Naive thymus-derived CD4-positive, alpha-beta T cell (primary cell): ENCODE results near the gene PHLPP2. TPM values are rescaled to one million over a fixed set of nuclear protein-coding genes. Genes with fewer than 3 reads are reported as not detected.

Experiments used
- ATAC-seq: fragments of 150-1000 bp; cut with Tn5 transposase; 2 replicates; pipeline ENCODE4 v1.10.0; 2021; ENCODE audit warnings: mild to moderate bottlenecking, moderate library complexity
- CTCF ChIA-PET: fragments of 350-600 bp; sonication (Branson Sonifier 250); formaldehyde crosslinking; loops from one replicate; lab custom pipeline; 2021; ENCODE audit warnings: antibody characterized with exemption; lab: Charles Lee
- POLR2A ChIA-PET: fragments of 350-600 bp; sonication (Branson Sonifier 250); formaldehyde crosslinking; loops from one replicate; lab custom pipeline; 2021; ENCODE audit warnings: antibody characterized with exemption, inconsistent platforms; lab: Charles Lee
- DNase-seq, 9 donors: peaks; one replicate each; pipeline versions ENCODE4 v3.0.0 to v3.0.0-alpha.2; 2020 to 2022; ENCODE audit warnings: mixed read lengths in 1 of 9
- H3K27ac ChIP-seq: one replicate; pipeline ENCODE4 v1.7.0; 2013; ENCODE audit warnings: mild to moderate bottlenecking, low read depth, low read length, moderate library complexity
- H3K27me3 ChIP-seq, 2 donors: one replicate each; pipeline ENCODE4 v1.7.0; 2013; ENCODE audit warnings: low read length in 2 of 2, mild to moderate bottlenecking in 2 of 2, moderate library complexity in 2 of 2; ENCODE audit not compliant: control insufficient read depth in 2 of 2, insufficient read depth in 2 of 2
- H3K36me3 ChIP-seq, 3 experiments: 1 replicate in 2 of 3; 2 replicates in 1 of 3; pipeline ENCODE4 v1.7.0; 2013; ENCODE audit warnings: low read length in 3 of 3, mild to moderate bottlenecking in 3 of 3, moderate library complexity in 1 of 3; ENCODE audit not compliant: insufficient read depth in 3 of 3, control insufficient read depth in 2 of 3
- H3K4me1 ChIP-seq, 2 donors: one replicate each; pipeline ENCODE4 v1.7.0; 2013; ENCODE audit warnings: low read length in 2 of 2, mild to moderate bottlenecking in 2 of 2, moderate library complexity in 1 of 2; ENCODE audit not compliant: control insufficient read depth in 2 of 2, insufficient read depth in 2 of 2
- H3K4me3 ChIP-seq: 2 replicates; pipeline ENCODE4 v1.7.0; 2013; ENCODE audit warnings: mild to moderate bottlenecking, low read length
- H3K9me3 ChIP-seq, 3 experiments: 1 replicate in 2 of 3; 2 replicates in 1 of 3; pipeline ENCODE4 v1.7.0; 2013; ENCODE audit warnings: low read length in 3 of 3; ENCODE audit not compliant: control insufficient read depth in 2 of 3
- H3K27ac Mint-ChIP-seq, 9 donors: one replicate each; pipeline ENCODE4 v1.8.0; 2020 to 2022; ENCODE audit warnings: mixed read lengths in 9 of 9, mild to moderate bottlenecking in 8 of 9, moderate library complexity in 5 of 9, inconsistent platforms in 2 of 9
- H3K27me3 Mint-ChIP-seq, 5 donors: one replicate each; pipeline ENCODE4 v1.8.0; 2021 to 2022; ENCODE audit warnings: mixed read lengths in 5 of 5, mild to moderate bottlenecking in 1 of 5
- H3K36me3 Mint-ChIP-seq, 5 donors: one replicate each; pipeline ENCODE4 v1.8.0; 2020 to 2022; ENCODE audit warnings: mixed read lengths in 5 of 5, mild to moderate bottlenecking in 3 of 5, inconsistent platforms in 1 of 5
- H3K4me1 Mint-ChIP-seq, 7 donors: one replicate each; pipeline ENCODE4 v1.8.0; 2020 to 2022; ENCODE audit warnings: mixed read lengths in 7 of 7, mild to moderate bottlenecking in 3 of 7, inconsistent platforms in 1 of 7
- H3K4me3 Mint-ChIP-seq, 10 donors: one replicate each; pipeline ENCODE4 v1.8.0; 2020 to 2022; ENCODE audit warnings: mild to moderate bottlenecking in 10 of 10, mixed read lengths in 10 of 10, moderate library complexity in 6 of 10, inconsistent platforms in 2 of 10
- H3K9me3 Mint-ChIP-seq, 11 donors: one replicate each; pipeline ENCODE4 v1.8.0; 2020 to 2022; ENCODE audit warnings: mixed read lengths in 11 of 11, mild to moderate bottlenecking in 4 of 11, inconsistent platforms in 1 of 11, moderate library complexity in 1 of 11
- intact Hi-C, 2 donors: fragments of 100-400 bp; cut with micrococcal nuclease; formaldehyde crosslinking; loops; one replicate each; pipeline ENCODE4 v1.15.1; 2023
- polyA plus RNA-seq, 2 donors: library from polyadenylated mRNA; unstranded; fragments of 300-500 nt; fragmentation: Illumina TruSeq; gene quantifications; one replicate each; pipeline ENCODE4 v1.2.3, GENCODE V29; 2021
- total RNA-seq, 6 experiments: library from RNA in 5 of 6; stranded (reverse) in 5 of 6; gene quantifications; 1 replicate in 5 of 6; 2 replicates in 1 of 6; pipeline ENCODE4 v1.2.3 and lab custom pipeline; 2021 to 2026

PHLPP2 gene
- total and polyA plus RNA-seq, 7 experiments from 2014 or later, result 1.5 to 10.6 (median 6.9) TPM

DNA sequence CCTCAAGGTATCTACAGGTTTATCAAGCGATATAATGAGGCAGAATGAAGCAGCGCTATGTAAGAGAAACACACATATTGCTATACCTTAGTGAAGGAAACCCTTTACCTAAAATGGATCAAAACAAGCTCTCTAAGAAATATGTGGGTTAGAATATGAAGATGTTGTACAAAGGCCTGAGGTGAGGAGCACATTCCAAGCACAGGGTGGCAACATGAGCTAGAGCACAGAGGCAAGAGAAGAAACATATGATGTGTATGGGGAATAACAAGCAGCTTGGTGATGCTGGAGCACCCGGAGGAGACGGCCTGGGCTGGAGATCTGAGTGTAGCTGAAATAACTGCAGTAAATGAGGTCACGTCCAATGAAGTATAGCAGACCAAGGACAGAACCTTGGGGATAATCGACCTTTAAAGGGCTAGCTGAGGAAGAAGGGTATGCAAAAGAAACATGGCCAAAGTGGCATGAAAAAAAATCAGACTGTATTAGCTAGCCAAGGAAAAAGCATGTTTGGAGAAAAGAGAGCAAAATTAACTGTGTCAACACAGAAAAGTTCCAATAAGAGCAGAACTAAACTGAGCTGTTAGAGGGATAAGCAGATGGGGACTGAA is 54.5 kb downstream of the PHLPP2 start:
- POLR2A ChIA-PET, result interaction anchor here (0.6 kb wide), 1 partner anchor 18 kb away, joined by 3 read pairs; no protein-coding TSS in a partner anchor
- no peak overlapping the region for H3K27ac Mint-ChIP-seq

DNA sequence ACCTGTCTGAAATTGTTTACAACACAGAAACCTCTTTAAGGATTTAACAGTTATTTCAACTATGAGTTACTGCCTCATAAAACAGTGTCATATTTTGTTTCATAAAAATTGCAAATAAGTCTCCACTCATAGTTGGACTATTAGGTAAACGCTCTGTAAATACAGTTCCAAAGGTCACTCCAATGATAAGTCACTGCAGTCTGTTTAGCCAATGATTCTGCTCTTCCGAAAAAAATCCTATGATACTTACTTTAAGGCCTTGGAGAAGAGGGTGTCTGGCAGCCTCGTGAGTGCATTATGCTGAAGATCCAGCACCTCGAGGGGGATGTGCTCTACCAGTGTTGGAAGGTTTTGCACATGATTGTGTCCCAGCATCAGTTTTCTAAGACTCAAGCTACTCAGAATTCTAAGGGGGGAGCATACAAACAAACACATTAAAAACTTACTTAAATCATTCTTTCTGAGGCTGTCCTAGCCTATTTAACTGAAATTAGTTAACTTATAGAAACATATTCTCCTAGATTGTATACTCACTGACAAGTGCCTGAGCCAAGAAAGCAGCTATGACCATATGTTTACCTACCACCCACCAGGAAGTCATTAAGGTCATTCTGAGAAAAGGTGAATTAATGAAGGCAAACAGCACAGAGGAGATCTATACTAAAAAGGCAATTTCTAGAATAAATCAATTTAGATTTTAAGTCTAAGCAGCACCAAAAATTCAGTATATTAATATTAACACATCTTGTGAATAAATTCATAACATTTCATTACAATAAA is 57.4 kb downstream of the PHLPP2 start:
- POLR2A ChIA-PET, result no interaction called here
- H3K27me3 Mint-ChIP-seq, result no peaks in the 10 kb centered on the region
- no peak overlapping the region for H3K27ac Mint-ChIP-seq
- H3K36me3 Mint-ChIP-seq, result peaks cover 8 to 47% (median 34%) of the 10 kb centered on the region in 5 donors
- DNase-seq, result no peak
- CTCF ChIA-PET, result no interaction called here
- H3K4me3 Mint-ChIP-seq, result no peak overlapping the region
- ATAC-seq, result no peak
- Histone ChIP-seq H3K27me3 (no peaks in the 10 kb centered on the region), H3K9me3 (no peaks in the 10 kb centered on the region), H3K36me3 (peaks cover 0 to 38% (median 0%) of the 10 kb centered on the region in 3 experiments), H3K4me1 (no peaks in the 10 kb centered on the region), H3K4me3 (no peak overlapping the region), H3K27ac (no peak overlapping the region)
- no peaks in the 10 kb centered on the region for H3K4me1 Mint-ChIP-seq
- intact Hi-C loops, result no loop called here
- H3K9me3 Mint-ChIP-seq, result no peaks in the 10 kb centered on the region

More for the DNA sequence above, 54.5 kb downstream of the PHLPP2 start:
- intact Hi-C loops, result no loop called here
- H3K27me3 ChIP-seq, result no peaks in the 10 kb centered on the region
- ATAC-seq, result no peak
- no peak overlapping the region for H3K4me3 ChIP-seq
- peaks cover 6 to 45% (median 30%) of the 10 kb centered on the region in 5 donors for H3K36me3 Mint-ChIP-seq
- H3K36me3 ChIP-seq, result peaks cover 0 to 42% (median 0%) of the 10 kb centered on the region in 3 experiments
- no peaks in the 10 kb centered on the region for H3K9me3 Mint-ChIP-seq
- H3K27me3 Mint-ChIP-seq, result no peaks in the 10 kb centered on the region
- H3K27ac ChIP-seq, result no peak overlapping the region
- no peak overlapping the region for H3K4me3 Mint-ChIP-seq
- no peaks in the 10 kb centered on the region for H3K4me1 ChIP-seq
- no peaks in the 10 kb centered on the region for H3K9me3 ChIP-seq
- CTCF ChIA-PET, result interaction anchor here (0.7 kb wide), 1 partner anchor 293 kb away, joined by 3 read pairs; no protein-coding TSS in a partner anchor
- H3K4me1 Mint-ChIP-seq, result no peaks in the 10 kb centered on the region
- no peak for DNase-seq

DNA sequence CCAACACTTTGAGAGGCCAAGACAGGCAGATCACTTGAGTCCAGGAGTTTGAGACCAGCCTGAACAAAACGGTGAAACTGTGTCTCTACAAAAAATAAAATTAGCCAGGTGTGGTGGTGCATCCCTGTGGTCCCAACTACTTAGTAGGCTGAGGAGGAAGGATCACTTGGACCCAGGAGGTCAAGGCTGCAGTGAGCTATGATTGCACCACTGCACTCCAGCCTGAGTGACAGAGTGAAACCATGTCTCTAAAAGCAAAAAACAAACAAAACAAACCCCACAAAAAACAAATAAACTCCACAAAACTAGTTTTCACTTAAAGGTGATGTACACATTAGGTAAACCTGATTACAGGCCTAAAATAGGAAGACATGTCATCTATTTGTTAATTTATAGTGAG is 58.2 kb downstream of the PHLPP2 start:
- no peak overlapping the region for H3K4me3 ChIP-seq
- ChIA-PET CTCF (no interaction called here), POLR2A (no interaction called here)
- H3K27me3 ChIP-seq, result no peaks in the 10 kb centered on the region
- no peaks in the 10 kb centered on the region for H3K27me3 Mint-ChIP-seq
- peaks cover 0 to 37% (median 0%) of the 10 kb centered on the region in 3 experiments for H3K36me3 ChIP-seq
- H3K27ac Mint-ChIP-seq, result no peak overlapping the region
- H3K9me3 Mint-ChIP-seq, result no peaks in the 10 kb centered on the region
- H3K36me3 Mint-ChIP-seq, result peaks cover 8 to 43% (median 30%) of the 10 kb centered on the region in 5 donors
- intact Hi-C loops, result no loop called here
- no peaks in the 10 kb centered on the region for H3K4me1 Mint-ChIP-seq
- no peak overlapping the region for H3K27ac ChIP-seq
- DNase-seq (no peak), ATAC-seq (no peak)
- H3K4me1 ChIP-seq, result no peaks in the 10 kb centered on the region
- H3K4me3 Mint-ChIP-seq, result no peak overlapping the region
- no peaks in the 10 kb centered on the region for H3K9me3 ChIP-seq

DNA sequence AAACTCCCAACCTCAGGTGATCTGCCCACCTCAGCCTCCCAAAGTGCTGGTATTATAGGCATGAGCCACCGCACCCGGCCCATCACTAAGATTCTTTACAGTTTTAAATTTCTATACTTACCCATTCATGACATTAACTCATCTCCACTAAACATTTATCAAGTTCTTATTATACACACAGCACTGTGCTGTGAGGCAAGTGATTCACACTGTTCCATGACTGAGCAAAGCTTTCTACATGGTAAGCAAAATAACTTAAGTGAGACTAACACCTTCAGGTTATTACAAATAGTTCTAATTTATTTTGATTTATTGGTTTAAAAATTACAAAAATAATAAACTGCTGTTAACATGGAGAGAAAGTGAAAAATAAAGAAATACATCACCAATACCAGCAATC is 65.0 kb downstream of the PHLPP2 start:
- H3K36me3 Mint-ChIP-seq, result peaks cover 2 to 36% (median 17%) of the 10 kb centered on the region in 5 donors
- H3K9me3 Mint-ChIP-seq, result no peaks in the 10 kb centered on the region
- no peak for DNase-seq
- no peaks in the 10 kb centered on the region for H3K27me3 Mint-ChIP-seq
- no peak for ATAC-seq
- intact Hi-C loops, result no loop called here
- Histone ChIP-seq H3K27me3 (no peaks in the 10 kb centered on the region), H3K4me1 (no peaks in the 10 kb centered on the region), H3K36me3 (peaks cover 0 to 33% (median 0%) of the 10 kb centered on the region in 3 experiments), H3K27ac (no peak overlapping the region), H3K9me3 (no peaks in the 10 kb centered on the region), H3K4me3 (no peak overlapping the region)
- ChIA-PET CTCF (interaction anchor here (0.5 kb wide), 1 partner anchor 8 kb away, joined by 3 read pairs; no protein-coding TSS in a partner anchor), POLR2A (no interaction called here)
- no peak overlapping the region for H3K27ac Mint-ChIP-seq
- H3K4me1 Mint-ChIP-seq, result peaks cover 0 to 4% (median 0%) of the 10 kb centered on the region in 7 donors
- no peak overlapping the region for H3K4me3 Mint-ChIP-seq

DNA sequence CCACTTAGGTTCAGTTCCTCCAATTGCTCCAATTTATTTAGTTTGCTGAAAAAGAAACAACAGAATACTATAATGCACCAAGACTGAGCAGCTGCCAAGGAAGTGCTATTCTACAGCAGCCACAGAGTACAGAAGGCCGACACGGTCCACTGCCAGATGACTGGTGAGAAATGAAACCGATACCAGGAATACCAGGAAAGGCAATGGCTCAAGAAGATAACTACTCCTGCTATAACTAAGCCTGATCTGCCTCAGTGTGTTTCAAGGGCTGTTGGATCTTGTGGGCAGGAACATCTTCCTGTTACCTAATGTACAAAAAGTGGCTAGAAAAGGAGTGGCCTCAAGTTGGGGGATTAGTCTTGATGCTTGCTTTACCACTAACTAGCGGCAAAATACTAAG is 65.7 kb downstream of the PHLPP2 start:
- ChIA-PET CTCF (no interaction called here), POLR2A (no interaction called here)
- Mint-ChIP-seq H3K27me3 (no peaks in the 10 kb centered on the region), H3K36me3 (peaks cover 2 to 35% (median 17%) of the 10 kb centered on the region in 5 donors), H3K4me1 (peaks cover 0 to 4% (median 0%) of the 10 kb centered on the region in 7 donors), H3K27ac (no peak overlapping the region), H3K4me3 (no peak overlapping the region), H3K9me3 (no peaks in the 10 kb centered on the region)
- Histone ChIP-seq H3K27me3 (no peaks in the 10 kb centered on the region), H3K4me1 (no peaks in the 10 kb centered on the region), H3K36me3 (peaks cover 0 to 36% (median 0%) of the 10 kb centered on the region in 3 experiments), H3K4me3 (no peak overlapping the region), H3K27ac (no peak overlapping the region), H3K9me3 (no peaks in the 10 kb centered on the region)
- ATAC-seq, result no peak
- DNase-seq, result no peak
- intact Hi-C loops, result no loop called here

DNA sequence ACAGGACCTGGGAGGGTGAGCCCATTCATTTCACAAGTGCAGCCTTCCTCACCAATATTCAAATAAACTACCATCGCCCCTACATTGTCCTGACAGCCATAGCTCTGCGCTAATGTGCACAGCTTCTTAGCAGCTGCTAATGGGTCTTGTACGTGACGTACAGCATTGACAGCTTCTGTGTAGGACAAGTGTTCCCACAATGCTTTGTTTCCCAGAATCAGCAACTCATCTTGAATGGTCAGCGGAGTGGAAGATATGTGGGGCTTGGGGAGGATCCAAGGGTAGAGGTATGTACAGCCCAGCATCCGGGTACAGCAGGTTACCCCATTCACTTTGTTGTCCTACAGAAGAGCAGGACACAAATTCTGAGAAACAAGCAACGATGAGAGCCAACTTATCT is 74.8 kb downstream of the PHLPP2 start:
- Histone ChIP-seq H3K4me3 (no peak overlapping the region), H3K36me3 (peaks cover 0 to 43% (median 0%) of the 10 kb centered on the region in 3 experiments), H3K9me3 (no peaks in the 10 kb centered on the region), H3K4me1 (no peaks in the 10 kb centered on the region), H3K27ac (no peak overlapping the region), H3K27me3 (no peaks in the 10 kb centered on the region)
- Mint-ChIP-seq H3K9me3 (no peaks in the 10 kb centered on the region), H3K4me3 (no peak overlapping the region), H3K36me3 (peaks cover 6 to 31% (median 10%) of the 10 kb centered on the region in 5 donors), H3K27ac (no peak overlapping the region), H3K4me1 (no peaks in the 10 kb centered on the region), H3K27me3 (no peaks in the 10 kb centered on the region)
- ChIA-PET CTCF (no interaction called here), POLR2A (no interaction called here)
- intact Hi-C loops, result no loop called here
- no peak for DNase-seq
- ATAC-seq, result no peak
